GM19193 (cell line): Measurements from ENCODE around the gene PHYKPL.

Experiments
- POLR2A ChIP-seq: IDR thresholded peaks from 4 replicates; pipeline ENCODE4 v1.6.1; 2011; ENCODE audit not compliant: insufficient read depth, insufficient read length; ENCODE audit errors: extremely low read depth

Gene PHYKPL

GRCh38 chr5:178271726-178272479 lies 39.3 kb upstream of the PHYKPL start:
- no peak for TF ChIP-seq POLR2A

DNA sequence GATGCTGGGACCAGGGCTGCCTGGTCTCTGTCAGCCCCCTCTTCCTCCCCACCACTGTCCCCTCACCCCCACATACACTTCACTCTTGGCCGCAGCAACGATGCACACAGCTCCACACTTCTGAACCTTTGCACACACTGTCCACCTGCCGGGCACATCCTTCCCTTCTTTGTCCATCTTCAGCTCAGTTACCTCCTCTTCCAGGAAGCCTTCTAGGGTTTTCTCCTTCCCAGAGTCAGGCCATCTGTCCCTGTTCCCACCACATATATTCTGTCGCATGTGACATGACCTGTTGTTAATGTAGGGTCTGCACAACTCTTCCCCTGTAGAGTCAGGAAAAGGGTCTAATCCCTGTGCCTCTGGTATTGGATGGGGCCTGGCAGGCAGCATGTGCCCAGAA lies 38.6 kb upstream of the PHYKPL start:
- TF ChIP-seq POLR2A: no peak

- TF ChIP-seq POLR2A: no peak
These were observed 36.9 kb upstream of the PHYKPL start for GRCh38 chr5:178269499-178269898.

- no peak for TF ChIP-seq POLR2A
These were observed 35.3 kb upstream of the PHYKPL start for GRCh38 chr5:178267876-178268275.

GRCh38 chr5:178267245-178267644 lies 34.6 kb upstream of the PHYKPL start:
- TF ChIP-seq POLR2A: no peak

DNA sequence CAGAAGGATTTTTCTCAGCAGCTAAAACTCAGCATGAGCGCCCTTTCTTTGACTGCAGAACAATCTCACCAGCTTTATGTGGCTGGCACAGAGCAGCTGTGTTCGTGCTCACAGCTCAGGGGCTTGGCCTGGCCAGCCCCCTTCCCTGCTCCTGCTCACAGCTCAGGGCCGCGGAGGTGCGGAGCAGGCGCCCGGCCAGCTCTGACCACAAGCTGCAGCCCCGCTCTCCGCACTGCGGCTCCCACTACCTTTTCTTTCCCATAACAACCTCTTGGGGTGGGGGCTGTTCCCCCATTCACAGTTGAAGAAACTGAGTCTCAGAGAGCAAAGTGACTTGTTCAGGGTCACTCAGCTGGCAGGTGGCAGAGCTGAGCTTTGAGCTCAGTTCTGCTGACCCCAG lies 34.0 kb upstream of the PHYKPL start:
- TF ChIP-seq POLR2A: no peak

GRCh38 chr5:178265746-178266145 lies 33.1 kb upstream of the PHYKPL start:
- no peak for TF ChIP-seq POLR2A

GRCh38 chr5:178264044-178264443 lies 31.4 kb upstream of the PHYKPL start:
- TF ChIP-seq POLR2A: no peak

- TF ChIP-seq POLR2A: no peak
These were observed 29.3 kb upstream of the PHYKPL start for GRCh38 chr5:178261666-178262600.

GRCh38 chr5:178259623-178260536 lies 27.3 kb upstream of the PHYKPL start:
- TF ChIP-seq POLR2A: no peak

DNA sequence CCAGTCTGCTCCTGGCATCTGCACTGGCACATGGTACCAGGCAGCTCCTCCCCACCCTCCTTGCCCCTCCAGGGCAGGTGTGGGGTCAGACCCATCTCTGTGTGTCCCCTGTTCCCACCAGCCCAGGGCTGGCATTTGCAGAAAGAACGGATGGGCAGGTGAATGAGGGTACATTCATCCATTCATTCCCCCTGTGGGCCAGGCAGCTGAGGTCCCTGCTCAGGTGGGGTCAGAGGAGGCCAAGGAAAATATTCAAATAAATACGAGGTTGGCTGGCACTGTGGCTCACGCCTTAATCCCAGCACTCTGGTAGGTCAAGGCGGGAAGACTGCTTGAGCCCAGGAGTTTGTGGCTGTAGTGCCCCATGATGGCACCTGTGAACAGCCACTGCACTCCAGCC lies 25.0 kb upstream of the PHYKPL start:
- TF ChIP-seq POLR2A: no peak

GRCh38 chr5:178256746-178257145 lies 24.1 kb upstream of the PHYKPL start:
- no peak for TF ChIP-seq POLR2A

GRCh38 chr5:178252258-178252657 lies 19.7 kb upstream of the PHYKPL start:
- TF ChIP-seq POLR2A: no peak

- no peak for TF ChIP-seq POLR2A
These were observed 17.7 kb upstream of the PHYKPL start for GRCh38 chr5:178250263-178250662.
